Neural progenitor cell (in vitro differentiated cells): ENCODE results near the gene DDX51.

Source experiments
- EZH2 ChIP-seq: fragments of 200-600 bp; sonication (generic); IDR thresholded peaks from 2 replicates; pipeline ENCODE4 v1.6.1; 2017; ENCODE audit warnings: antibody characterized with exemption, mild to moderate bottlenecking, moderate library complexity
- TF ChIP-seq, protein P1 (sequence below): fragments of 200-600 bp; sonication (generic); IDR thresholded peaks from 2 replicates; pipeline ENCODE4 v1.5.1; 2017; ENCODE audit warnings: antibody characterized with exemption, mild to moderate bottlenecking

DNA sequence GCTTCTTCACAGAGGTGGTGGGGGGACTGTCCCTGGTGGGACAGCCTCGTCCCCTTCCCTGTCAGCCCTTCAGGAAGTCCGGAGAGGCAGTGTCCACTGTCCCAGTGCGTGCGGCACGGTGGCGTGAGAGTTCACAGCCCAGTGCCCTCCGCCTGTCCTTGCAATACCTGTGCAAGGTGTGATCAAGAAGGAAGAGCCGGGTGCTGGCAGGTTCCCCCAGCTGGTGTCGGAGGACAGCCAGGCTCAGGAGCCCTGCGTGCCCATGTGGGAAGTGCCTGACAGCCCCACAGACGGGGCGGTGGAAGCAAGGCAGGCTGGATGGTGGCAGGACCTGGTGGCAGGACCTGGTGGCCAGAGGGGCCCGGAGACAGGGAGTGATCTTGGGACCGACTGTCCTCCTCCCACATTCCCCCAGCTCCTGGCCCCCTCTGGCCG lies 16.5 kb upstream of the DDX51 start:
- TF ChIP-seq, protein P1, sequence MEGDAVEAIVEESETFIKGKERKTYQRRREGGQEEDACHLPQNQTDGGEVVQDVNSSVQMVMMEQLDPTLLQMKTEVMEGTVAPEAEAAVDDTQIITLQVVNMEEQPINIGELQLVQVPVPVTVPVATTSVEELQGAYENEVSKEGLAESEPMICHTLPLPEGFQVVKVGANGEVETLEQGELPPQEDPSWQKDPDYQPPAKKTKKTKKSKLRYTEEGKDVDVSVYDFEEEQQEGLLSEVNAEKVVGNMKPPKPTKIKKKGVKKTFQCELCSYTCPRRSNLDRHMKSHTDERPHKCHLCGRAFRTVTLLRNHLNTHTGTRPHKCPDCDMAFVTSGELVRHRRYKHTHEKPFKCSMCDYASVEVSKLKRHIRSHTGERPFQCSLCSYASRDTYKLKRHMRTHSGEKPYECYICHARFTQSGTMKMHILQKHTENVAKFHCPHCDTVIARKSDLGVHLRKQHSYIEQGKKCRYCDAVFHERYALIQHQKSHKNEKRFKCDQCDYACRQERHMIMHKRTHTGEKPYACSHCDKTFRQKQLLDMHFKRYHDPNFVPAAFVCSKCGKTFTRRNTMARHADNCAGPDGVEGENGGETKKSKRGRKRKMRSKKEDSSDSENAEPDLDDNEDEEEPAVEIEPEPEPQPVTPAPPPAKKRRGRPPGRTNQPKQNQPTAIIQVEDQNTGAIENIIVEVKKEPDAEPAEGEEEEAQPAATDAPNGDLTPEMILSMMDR = no peak
- no peak for TF ChIP-seq EZH2
